Measurements from ENCODE around the gene AFF1.

GRCh38 chr4:86963697-86964096 is 28.9 kb downstream of the AFF1 start:
- TF ChIP-seq CTCF (optimal IDR thresholded peaks at IDR 0.05 in 1 of 3, IDR thresholded peaks at IDR 0.05 in 1 of 3, conservative IDR thresholded peaks at IDR 0.05 in 1 of 3; ENCODE audit: extremely low read depth in 1 of 3, insufficient read depth in 2 of 3, low read length in 3 of 3) (no peak), EZH2 (IDR thresholded peaks at IDR 0.05; ENCODE audit: low read length) (no peak)

All from keratinocyte (primary cell).